Measurements from ENCODE around the gene ATP10B. TPM values are rescaled to one million over a fixed set of nuclear protein-coding genes. Genes with fewer than 3 reads are reported as not detected.

ATP10B gene
- total RNA-seq, 1 donor from 2014 or later: not detected

GRCh38 chr5:160703547-160704189, 148.3 kb downstream of the ATP10B start:
- intact Hi-C loops (cut with micrococcal nuclease): no loop called here
- Mint-ChIP-seq H3K9me3 (peaks cover 5% of the 10 kb centered on the region), H3K27me3 (no peaks in the 10 kb centered on the region), H3K36me3 (ENCODE audit: low read depth) (no peaks in the 10 kb centered on the region), H3K4me3 (no peak overlapping the region), H3K27ac (no peak overlapping the region), H3K4me1 (no peaks in the 10 kb centered on the region)
- DNase-seq: no peak

- Mint-ChIP-seq H3K27ac (no peak overlapping the region), H3K9me3 (peaks cover 5% of the 10 kb centered on the region), H3K36me3 (ENCODE audit: low read depth) (no peaks in the 10 kb centered on the region), H3K4me1 (no peaks in the 10 kb centered on the region), H3K27me3 (no peaks in the 10 kb centered on the region), H3K4me3 (no peak overlapping the region)
- no peak for DNase-seq
- intact Hi-C loops (cut with micrococcal nuclease): no loop called here
Observed at GRCh38 chr5:160702934-160703333, 149.1 kb downstream of the ATP10B start.

GRCh38 chr5:160702311-160702803, 149.7 kb downstream of the ATP10B start:
- H3K9me3 Mint-ChIP-seq: peaks cover 5% of the 10 kb centered on the region
- DNase-seq: no peak
- H3K27ac Mint-ChIP-seq: no peak overlapping the region
- H3K27me3 Mint-ChIP-seq: no peaks in the 10 kb centered on the region
- intact Hi-C loops (cut with micrococcal nuclease): no loop called here
- H3K4me1 Mint-ChIP-seq: no peaks in the 10 kb centered on the region
- H3K4me3 Mint-ChIP-seq: no peak overlapping the region
- H3K36me3 Mint-ChIP-seq (ENCODE audit: low read depth): no peaks in the 10 kb centered on the region

GRCh38 chr5:160701403-160701802, 150.6 kb downstream of the ATP10B start:
- intact Hi-C loops (cut with micrococcal nuclease): no loop called here
- peaks cover 5% of the 10 kb centered on the region for H3K9me3 Mint-ChIP-seq
- H3K36me3 Mint-ChIP-seq (ENCODE audit: low read depth): no peaks in the 10 kb centered on the region
- no peaks in the 10 kb centered on the region for H3K4me1 Mint-ChIP-seq
- H3K27ac Mint-ChIP-seq: no peak overlapping the region
- H3K4me3 Mint-ChIP-seq: no peak overlapping the region
- DNase-seq: no peak
- H3K27me3 Mint-ChIP-seq: no peaks in the 10 kb centered on the region

- no peaks in the 10 kb centered on the region for H3K27me3 Mint-ChIP-seq
- no peaks in the 10 kb centered on the region for H3K4me1 Mint-ChIP-seq
- intact Hi-C loops (cut with micrococcal nuclease): no loop called here
- no peak for DNase-seq
- no peaks in the 10 kb centered on the region for H3K36me3 Mint-ChIP-seq (ENCODE audit: low read depth)
- H3K9me3 Mint-ChIP-seq: no peaks in the 10 kb centered on the region
- no peak overlapping the region for H3K27ac Mint-ChIP-seq
- no peak overlapping the region for H3K4me3 Mint-ChIP-seq
Observed at GRCh38 chr5:160699301-160699700, 152.7 kb downstream of the ATP10B start.

- intact Hi-C loops (cut with micrococcal nuclease): no loop called here
- H3K27ac Mint-ChIP-seq: no peak overlapping the region
- H3K4me1 Mint-ChIP-seq: no peaks in the 10 kb centered on the region
- no peak for DNase-seq
- H3K36me3 Mint-ChIP-seq (ENCODE audit: low read depth): no peaks in the 10 kb centered on the region
- no peak overlapping the region for H3K4me3 Mint-ChIP-seq
- no peaks in the 10 kb centered on the region for H3K9me3 Mint-ChIP-seq
- no peaks in the 10 kb centered on the region for H3K27me3 Mint-ChIP-seq
Observed at GRCh38 chr5:160697281-160697680, 154.7 kb downstream of the ATP10B start.

GRCh38 chr5:160694896-160695295, 157.1 kb downstream of the ATP10B start:
- Mint-ChIP-seq H3K27me3 (peaks cover 1% of the 10 kb centered on the region), H3K9me3 (no peaks in the 10 kb centered on the region), H3K4me3 (no peak overlapping the region), H3K4me1 (no peaks in the 10 kb centered on the region), H3K36me3 (ENCODE audit: low read depth) (no peaks in the 10 kb centered on the region), H3K27ac (no peak overlapping the region)
- no peak for DNase-seq
- intact Hi-C loops (cut with micrococcal nuclease): no loop called here

- intact Hi-C loops (cut with micrococcal nuclease): no loop called here
- H3K27ac Mint-ChIP-seq: no peak overlapping the region
Observed at GRCh38 chr5:160693831-160694465, 158.1 kb downstream of the ATP10B start.

GRCh38 chr5:160692271-160692670, 159.7 kb downstream of the ATP10B start:
- Mint-ChIP-seq H3K27ac (no peak overlapping the region), H3K4me3 (no peak overlapping the region), H3K27me3 (peaks cover 1% of the 10 kb centered on the region), H3K4me1 (no peaks in the 10 kb centered on the region), H3K9me3 (no peaks in the 10 kb centered on the region), H3K36me3 (ENCODE audit: low read depth) (no peaks in the 10 kb centered on the region)
- DNase-seq: no peak
- intact Hi-C loops (cut with micrococcal nuclease): no loop called here

More at GRCh38 chr5:160693831-160694465, 158.1 kb downstream of the ATP10B start:
- DNase-seq: no peak
- no peaks in the 10 kb centered on the region for H3K36me3 Mint-ChIP-seq (ENCODE audit: low read depth)
- peaks cover 1% of the 10 kb centered on the region for H3K27me3 Mint-ChIP-seq
- no peaks in the 10 kb centered on the region for H3K9me3 Mint-ChIP-seq
- no peak overlapping the region for H3K4me3 Mint-ChIP-seq
- no peaks in the 10 kb centered on the region for H3K4me1 Mint-ChIP-seq

- DNase-seq: no peak
- Mint-ChIP-seq H3K4me1 (no peaks in the 10 kb centered on the region), H3K27me3 (peaks cover 5% of the 10 kb centered on the region), H3K27ac (no peak overlapping the region), H3K36me3 (ENCODE audit: low read depth) (no peaks in the 10 kb centered on the region), H3K4me3 (no peak overlapping the region), H3K9me3 (no peaks in the 10 kb centered on the region)
- intact Hi-C loops (cut with micrococcal nuclease): no loop called here
Observed at GRCh38 chr5:160685695-160686094, 166.3 kb downstream of the ATP10B start.

GRCh38 chr5:160685219-160685618, 166.8 kb downstream of the ATP10B start:
- H3K4me1 Mint-ChIP-seq: no peaks in the 10 kb centered on the region
- no peak overlapping the region for H3K4me3 Mint-ChIP-seq
- H3K36me3 Mint-ChIP-seq (ENCODE audit: low read depth): no peaks in the 10 kb centered on the region
- H3K27ac Mint-ChIP-seq: no peak overlapping the region
- DNase-seq: no peak
- intact Hi-C loops (cut with micrococcal nuclease): no loop called here
- no peaks in the 10 kb centered on the region for H3K9me3 Mint-ChIP-seq
- peaks cover 5% of the 10 kb centered on the region for H3K27me3 Mint-ChIP-seq

- intact Hi-C loops (cut with micrococcal nuclease): no loop called here
- DNase-seq: no peak
- peaks cover 4% of the 10 kb centered on the region for H3K27me3 Mint-ChIP-seq
- no peak overlapping the region for H3K27ac Mint-ChIP-seq
- no peaks in the 10 kb centered on the region for H3K4me1 Mint-ChIP-seq
- no peak overlapping the region for H3K4me3 Mint-ChIP-seq
- no peaks in the 10 kb centered on the region for H3K36me3 Mint-ChIP-seq (ENCODE audit: low read depth)
- no peaks in the 10 kb centered on the region for H3K9me3 Mint-ChIP-seq
Observed at GRCh38 chr5:160679567-160680309, 172.3 kb downstream of the ATP10B start.

- peaks cover 2% of the 10 kb centered on the region for H3K27me3 Mint-ChIP-seq
- H3K4me3 Mint-ChIP-seq: no peak overlapping the region
- DNase-seq: no peak
- H3K9me3 Mint-ChIP-seq: no peaks in the 10 kb centered on the region
- no peak overlapping the region for H3K27ac Mint-ChIP-seq
- H3K36me3 Mint-ChIP-seq (ENCODE audit: low read depth): no peaks in the 10 kb centered on the region
- intact Hi-C loops (cut with micrococcal nuclease): no loop called here
- no peaks in the 10 kb centered on the region for H3K4me1 Mint-ChIP-seq
Observed at GRCh38 chr5:160675988-160676387, 176.0 kb downstream of the ATP10B start.

GRCh38 chr5:160674901-160675300, 177.1 kb downstream of the ATP10B start:
- Mint-ChIP-seq H3K4me1 (no peaks in the 10 kb centered on the region), H3K9me3 (no peaks in the 10 kb centered on the region), H3K27me3 (peaks cover 2% of the 10 kb centered on the region), H3K4me3 (no peak overlapping the region), H3K27ac (no peak overlapping the region), H3K36me3 (ENCODE audit: low read depth) (no peaks in the 10 kb centered on the region)
- no peak for DNase-seq
- intact Hi-C loops (cut with micrococcal nuclease): no loop called here
